ENCODE results near the gene IL10. TPM values are rescaled to one million over a fixed set of nuclear protein-coding genes. Genes with fewer than 3 reads are reported as not detected.
A peak's percentile ranks its signal among the peaks of the same experiment; 100 is the strongest.

IL10 gene
- 0.54 TPM for total RNA-seq
- long read RNA-seq: 0 reads

DNA sequence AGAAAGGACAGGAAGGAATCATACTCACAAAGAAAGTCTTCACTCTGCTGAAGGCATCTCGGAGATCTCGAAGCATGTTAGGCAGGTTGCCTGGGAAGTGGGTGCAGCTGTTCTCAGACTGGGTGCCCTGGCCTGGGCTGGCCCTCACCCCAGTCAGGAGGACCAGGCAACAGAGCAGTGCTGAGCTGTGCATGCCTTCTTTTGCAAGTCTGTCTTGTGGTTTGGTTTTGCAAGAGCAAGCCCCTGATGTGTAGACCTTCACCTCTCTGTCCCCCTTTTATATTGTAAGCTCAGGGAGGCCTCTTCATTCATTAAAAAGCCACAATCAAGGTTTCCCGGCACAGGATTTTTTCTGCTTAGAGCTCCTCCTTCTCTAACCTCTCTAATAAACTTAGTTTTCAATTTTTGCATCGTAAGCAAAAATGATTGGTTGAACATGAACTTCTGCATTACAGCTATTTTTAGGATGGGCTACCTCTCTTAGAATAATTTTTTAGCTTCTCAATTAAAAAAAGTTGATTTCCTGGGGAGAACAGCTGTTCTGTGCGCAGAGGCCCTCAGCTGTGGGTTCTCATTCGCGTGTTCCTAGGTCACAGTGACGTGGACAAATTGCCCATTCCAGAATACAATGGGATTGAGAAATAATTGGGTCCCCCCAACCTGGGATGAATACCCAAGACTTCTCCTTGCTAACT is at the start of gene IL10:
Gene IL10, minus strand, starts transcription at position 252 of the 695 bp plus-strand sequence. Its CDS starts 59 bp downstream, at position 193.
- ATAC-seq (peak; percentile 75), DNase-seq (ENCODE audit: missing footprints) (no peak)
- intact Hi-C loops (cut with DNase I): no loop called here

DNA sequence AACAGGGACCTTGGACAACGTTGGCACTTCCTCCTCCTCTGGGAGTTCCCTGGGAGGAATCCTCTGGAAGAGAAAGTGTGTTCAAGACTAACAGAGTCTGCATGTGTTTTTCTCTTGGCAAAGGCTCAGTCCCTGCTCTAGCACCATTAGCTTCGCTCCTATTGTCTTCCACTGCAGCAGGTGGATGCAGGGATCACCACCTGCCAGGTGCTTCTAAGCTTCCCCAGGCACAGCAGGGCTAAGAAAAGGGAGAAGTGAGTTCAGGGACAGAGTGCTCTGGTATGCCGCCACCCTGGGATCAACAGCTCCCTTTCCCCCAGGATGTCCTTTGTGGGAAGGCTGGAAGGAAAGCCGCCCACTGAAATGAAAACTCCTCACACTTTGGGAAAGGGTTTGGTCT is 49.2 kb upstream of the IL10 start:
- DNase-seq (ENCODE audit: missing footprints): no peak
- intact Hi-C loops (cut with DNase I): no loop called here
- ATAC-seq: no peak

DNA sequence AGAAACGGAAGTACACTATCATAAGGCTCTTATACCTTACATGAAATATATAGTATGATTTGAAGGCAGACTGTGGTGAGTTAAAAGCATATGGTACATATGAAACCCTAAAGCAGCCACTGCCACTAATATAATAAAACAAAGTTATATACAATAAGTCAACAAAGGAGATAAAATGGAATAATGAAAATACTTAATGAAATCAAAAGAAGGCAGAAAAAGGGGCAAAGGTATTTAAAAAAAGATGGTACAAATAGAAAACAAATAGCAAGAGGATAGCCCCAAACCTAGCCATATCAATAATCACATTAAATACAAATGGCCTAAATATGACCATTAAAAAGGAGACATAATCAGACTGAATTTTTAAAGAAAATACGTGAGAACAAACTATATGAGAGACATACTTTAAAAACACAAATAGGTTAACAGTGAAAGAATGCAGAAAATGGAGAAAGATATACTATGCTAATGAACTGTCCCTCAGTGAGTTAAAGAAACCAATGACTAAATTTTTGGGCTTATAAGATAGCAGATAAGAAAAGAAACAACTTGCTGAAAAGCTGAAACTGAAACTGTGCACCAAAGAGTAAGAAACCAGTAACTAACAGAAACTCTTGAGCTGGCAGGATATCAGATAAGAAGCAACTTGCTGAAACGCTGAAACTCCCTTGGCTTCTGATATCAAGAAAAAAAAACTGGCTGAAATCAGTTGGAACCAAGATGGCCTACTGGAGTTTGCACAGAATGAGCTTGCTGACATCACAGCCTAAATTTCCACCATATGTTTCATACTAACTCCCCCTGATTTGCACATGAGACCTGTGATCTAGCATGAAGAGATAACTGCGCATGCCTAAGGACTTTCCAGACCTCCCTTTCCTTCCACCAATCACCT is 44.3 kb upstream of the IL10 start:
- DNase-seq (ENCODE audit: missing footprints): no peak
- no peak for ATAC-seq
- intact Hi-C loops (cut with DNase I): no loop called here

DNA sequence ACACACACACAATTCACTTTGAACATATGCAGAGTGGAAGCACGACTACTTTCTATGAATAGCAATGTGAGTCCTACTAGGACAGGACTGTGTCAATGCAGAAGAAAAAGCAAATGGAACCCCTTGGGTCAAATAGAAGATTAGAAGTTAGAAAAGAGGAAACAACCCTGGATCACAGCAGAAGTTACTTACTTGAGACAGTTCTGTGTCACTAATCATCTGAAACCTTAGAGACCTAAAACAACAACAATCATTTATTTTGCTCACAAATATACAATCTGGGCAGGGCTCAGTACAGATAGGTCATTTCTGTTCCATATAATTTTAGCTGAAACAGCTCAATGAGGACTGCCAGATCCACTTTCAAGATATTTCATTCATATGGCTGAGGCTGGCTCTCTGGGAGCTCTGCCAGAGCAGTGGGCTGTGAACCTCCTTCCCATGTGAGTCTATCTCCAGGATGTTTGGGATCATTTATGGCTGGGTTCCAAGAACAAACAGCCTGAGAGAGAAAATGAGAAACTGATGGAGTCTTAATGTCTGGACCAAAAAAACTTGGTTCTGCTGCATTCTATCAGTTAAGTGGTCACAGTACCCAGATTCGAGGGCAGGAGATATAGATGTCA is 42.5 kb upstream of the IL10 start:
- ATAC-seq (peak; percentile 44), DNase-seq (ENCODE audit: missing footprints) (no peak)
- intact Hi-C loops (cut with DNase I): no loop called here

DNA sequence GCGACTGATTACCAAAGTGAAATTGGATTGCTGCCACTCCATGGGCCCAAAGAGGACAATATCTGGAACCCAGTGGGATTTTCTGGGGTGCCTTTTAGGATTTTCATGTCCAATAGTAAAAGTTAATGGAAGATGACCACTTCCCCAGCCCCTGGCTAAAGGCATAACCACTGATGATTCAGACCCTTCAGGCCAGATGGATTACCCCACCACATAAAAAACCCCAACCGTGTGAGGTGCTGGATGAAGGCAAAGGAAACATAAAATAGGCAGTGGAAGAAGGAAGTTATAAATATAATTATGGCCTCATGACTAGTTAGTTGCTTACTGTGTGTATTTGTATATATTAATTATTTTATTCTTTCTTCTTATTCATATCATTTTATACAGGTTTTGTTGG is 40.2 kb upstream of the IL10 start:
- DNase-seq (ENCODE audit: missing footprints): no peak
- intact Hi-C loops (cut with DNase I): no loop called here
- ATAC-seq: no peak

DNA sequence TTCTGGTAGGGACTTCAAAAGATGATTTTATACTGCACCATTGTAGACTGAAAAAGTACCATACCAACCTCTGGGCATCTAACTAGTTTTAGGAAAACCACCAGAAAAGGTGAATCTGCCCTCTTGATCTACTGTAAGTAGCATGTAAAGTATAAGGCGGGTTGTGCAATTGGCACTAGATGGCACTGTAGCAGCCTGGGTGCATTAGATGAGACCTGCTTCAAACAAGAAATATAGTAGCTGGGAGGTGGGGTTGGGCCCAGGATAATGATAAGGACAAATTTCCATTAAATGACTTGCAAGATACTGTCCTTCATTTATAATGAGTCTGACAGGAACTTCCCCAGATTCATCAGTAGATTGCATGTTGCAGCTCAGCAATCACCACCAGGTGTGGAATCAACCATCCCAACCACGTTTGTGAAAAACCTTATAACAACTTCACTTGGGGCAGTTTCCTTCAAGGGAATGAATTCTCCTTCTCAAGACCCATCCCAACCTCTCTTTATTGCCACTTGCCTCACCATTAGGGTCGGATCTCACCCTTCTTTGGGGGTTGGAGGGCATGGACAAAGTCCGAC is 37.3 kb upstream of the IL10 start:
- intact Hi-C loops (cut with DNase I): loop anchor here (2.0 to 5.0 kb wide), 3 partner anchors 82 to 175 kb away; partner anchors contain the start of gene DYRK3
- ATAC-seq (no peak), DNase-seq (ENCODE audit: missing footprints) (no peak)

DNA sequence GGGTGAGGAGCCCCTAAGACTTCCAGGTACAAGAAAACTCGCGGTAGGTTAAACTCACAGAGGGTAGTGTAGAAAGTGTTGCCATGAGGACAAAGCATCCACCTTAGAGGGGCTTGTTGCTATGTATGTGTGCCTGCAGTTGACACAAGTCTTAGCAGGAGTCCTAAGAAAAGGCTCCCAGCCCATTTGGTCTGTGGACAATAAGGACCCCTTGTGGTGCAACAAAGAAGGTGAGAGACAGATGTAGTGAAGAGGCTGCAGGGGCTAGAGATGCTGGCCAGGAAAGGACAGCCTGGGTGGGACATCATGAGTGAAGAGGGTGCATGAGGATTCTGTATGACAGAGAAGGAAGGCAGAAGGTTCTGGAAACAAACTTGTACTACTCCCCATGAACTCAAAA is 36.3 kb upstream of the IL10 start:
- intact Hi-C loops (cut with DNase I): loop anchor here (2.0 to 5.0 kb wide), 3 partner anchors 81 to 174 kb away; partner anchors contain the start of gene DYRK3
- ATAC-seq (peak; percentile 68), DNase-seq (ENCODE audit: missing footprints) (no peak)

DNA sequence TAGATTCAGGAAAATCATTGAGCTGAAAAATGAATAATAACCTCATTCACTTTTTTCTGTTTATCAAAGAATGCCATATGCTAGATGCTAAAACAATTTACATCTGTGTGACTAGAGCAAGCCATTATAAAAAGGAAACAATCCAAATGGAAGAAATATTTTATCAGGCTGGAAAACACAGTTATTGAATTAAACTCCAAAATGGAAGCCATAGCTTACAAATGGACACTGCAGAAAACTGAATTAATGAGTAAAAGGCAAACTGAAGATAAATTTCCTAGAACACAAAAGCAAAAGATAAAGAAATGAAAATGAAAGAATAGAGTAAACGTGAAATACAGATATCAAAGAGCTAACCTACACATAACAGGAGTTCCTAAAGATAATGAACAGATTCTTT is 33.1 kb upstream of the IL10 start:
- intact Hi-C loops (cut with DNase I): loop anchor here (5.0 kb wide), 2 partner anchors 78 to 107 kb away; no protein-coding TSS in a partner anchor
- ATAC-seq (no peak), DNase-seq (ENCODE audit: missing footprints) (no peak)

DNA sequence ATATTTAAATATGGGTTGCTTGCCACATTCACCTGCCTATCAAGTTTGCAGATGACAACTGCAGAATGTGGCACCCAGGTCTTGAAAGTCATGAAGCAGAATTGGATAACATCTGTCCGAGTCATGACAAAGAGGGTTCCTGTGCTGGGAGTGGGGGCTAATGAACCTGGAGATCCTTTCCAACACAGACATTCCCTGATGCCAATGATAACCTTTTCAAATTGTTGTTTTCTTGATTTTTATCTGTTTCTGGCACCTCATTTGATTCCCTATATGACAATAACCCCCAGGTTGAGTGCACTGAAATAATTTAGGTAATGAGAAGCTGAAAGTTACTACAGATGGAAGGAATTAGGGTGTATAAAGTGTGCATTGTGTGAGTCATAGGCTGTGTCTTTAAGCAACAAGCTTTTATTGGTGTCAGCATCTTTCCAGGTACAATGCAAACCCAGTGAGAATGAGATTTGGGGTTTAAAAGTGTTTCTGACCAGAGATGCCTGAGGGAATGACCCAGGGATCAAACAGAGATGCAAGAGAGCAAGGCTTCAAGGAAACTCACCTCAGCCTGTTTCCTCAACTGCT is 32.0 kb upstream of the IL10 start:
- DNase-seq (ENCODE audit: missing footprints) (no peak), ATAC-seq (no peak)
- intact Hi-C loops (cut with DNase I): loop anchor here (5.0 kb wide), 1 partner anchor 67 kb away; no protein-coding TSS in a partner anchor

DNA sequence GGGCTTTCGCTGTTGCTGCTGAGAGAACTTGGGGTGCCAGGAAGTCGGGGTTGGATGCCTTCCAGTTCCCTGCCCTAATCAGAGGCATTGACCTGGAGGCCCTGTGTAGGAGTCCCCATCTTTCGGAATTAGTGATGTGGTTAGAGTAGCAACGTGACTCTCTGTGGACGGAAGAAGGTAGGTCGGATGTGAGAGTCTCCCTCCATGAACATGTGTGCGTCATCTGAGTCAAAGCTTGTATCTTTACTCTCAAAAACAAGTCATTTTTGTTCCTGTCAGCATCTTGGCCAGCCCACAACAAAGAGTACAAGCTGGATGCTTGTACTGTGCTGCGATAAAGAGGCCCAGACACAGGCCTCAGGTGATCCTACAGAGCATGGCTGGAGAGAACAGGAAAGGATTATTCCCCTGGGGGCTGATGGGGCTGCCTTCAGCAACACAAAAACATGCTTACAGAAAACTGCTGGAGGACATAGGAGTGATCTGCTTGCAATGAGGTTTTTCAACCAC is 31.0 kb upstream of the IL10 start:
- intact Hi-C loops (cut with DNase I): loop anchor here (5.0 kb wide), 1 partner anchor 66 kb away; no protein-coding TSS in a partner anchor
- DNase-seq (ENCODE audit: missing footprints): no peak
- no peak for ATAC-seq

DNA sequence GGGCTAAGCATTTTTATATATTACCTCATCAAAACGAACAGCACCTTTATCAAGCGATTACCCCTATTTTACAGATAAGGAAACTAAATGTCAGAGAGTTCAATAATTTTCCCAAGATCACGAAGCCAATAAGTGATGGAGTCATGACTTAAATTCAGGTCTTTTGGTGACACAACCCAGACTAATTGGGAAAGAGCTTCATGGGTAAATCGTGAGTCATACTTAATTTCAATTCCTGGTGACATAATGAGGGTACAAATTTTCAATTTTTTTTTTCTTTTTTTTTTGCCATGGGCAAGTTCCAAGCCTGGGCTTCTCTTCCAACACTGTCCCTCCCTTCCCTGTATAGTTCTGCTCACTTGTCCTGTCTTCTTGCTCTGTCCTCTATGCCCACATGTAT is 30.1 kb upstream of the IL10 start:
- DNase-seq (ENCODE audit: missing footprints): no peak
- no peak for ATAC-seq
- intact Hi-C loops (cut with DNase I): loop anchor here (5.0 kb wide), 1 partner anchor 65 kb away; no protein-coding TSS in a partner anchor

DNA sequence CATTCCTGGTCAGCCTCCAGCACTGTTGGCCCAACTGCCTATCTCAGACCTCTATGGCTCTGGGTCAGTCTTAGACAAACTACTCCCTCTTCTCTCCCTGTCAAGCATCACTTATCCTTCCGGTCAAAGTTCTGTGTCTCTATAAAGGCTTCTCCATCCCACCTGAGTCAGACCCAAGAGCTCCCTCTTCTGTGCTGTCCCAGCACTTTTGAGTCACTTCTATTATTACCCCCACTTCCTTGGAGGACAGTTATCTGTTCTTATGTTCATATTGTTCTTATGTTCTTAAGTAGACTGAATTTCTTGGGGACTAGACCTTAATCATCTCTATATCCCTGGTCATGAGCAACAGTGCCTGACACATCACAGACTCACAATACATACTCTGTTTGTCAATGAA is 29.2 kb upstream of the IL10 start:
- DNase-seq (ENCODE audit: missing footprints) (no peak), ATAC-seq (no peak)
- intact Hi-C loops (cut with DNase I): loop anchor here (5.0 kb wide), 1 partner anchor 64 kb away; no protein-coding TSS in a partner anchor

DNA sequence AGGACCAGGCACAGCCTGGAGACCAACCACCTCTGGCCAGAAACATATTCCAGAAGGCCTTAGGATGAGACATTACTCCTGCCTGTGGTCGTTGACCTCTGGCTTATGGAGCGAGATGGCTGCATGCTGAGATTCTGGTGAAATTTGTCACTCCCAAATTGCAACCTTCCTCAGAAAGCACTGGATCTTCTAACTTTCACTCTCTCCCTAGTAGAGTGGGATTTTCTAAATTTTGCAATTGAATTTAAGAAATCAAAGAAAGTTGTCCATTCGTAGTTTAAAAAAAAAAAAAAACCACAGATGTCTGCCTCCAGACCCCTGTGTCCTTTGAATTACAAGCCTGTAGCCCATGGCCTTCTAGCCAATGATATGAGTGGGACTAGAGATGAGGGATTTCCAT is 28.6 kb upstream of the IL10 start:
- DNase-seq (ENCODE audit: missing footprints) (no peak), ATAC-seq (no peak)
- intact Hi-C loops (cut with DNase I): loop anchor here (5.0 kb wide), 1 partner anchor 64 kb away; no protein-coding TSS in a partner anchor

DNA sequence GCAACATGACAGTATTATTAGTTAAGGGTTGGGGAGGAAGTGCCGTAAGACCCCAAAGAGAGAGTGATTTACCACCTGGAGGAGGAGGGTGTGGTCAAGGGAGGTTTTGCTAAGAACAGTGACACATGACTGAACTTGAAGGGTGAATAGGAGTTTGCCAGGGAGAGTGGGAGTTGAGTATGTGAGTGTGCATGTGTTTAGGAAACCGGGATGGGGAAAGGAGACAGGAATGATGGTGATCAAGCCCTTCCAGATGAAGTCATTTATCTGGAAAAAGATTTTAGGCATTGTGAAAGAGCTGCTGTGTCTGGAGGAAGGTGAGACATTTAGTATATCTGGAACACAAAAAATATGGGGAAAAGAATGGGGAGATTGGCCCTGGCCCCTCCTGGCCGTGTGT is 28.1 kb upstream of the IL10 start:
- DNase-seq (ENCODE audit: missing footprints) (no peak), ATAC-seq (no peak)
- intact Hi-C loops (cut with DNase I): loop anchor here (5.0 kb wide), 1 partner anchor 63 kb away; no protein-coding TSS in a partner anchor

DNA sequence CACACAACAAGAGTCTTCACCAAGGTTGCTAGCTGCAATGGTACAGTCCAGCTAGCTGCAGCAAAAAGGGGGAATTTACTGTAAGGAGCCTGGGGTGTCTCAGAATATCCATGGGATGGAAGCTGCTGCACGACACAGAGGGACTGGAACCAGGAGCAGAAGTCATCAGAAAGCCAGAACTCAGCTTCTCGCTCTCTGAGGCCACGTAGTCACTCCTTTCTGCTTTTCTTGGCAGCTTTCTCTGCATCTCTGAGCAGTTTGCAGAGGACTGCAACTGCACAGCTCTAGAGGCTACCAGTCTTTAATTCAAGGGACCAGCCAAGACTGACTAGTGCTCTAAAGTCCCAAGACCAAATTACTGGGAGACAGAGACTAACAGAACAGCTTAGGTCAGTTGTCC is 27.0 kb upstream of the IL10 start:
- DNase-seq (ENCODE audit: missing footprints) (no peak), ATAC-seq (no peak)
- intact Hi-C loops (cut with DNase I): no loop called here

DNA sequence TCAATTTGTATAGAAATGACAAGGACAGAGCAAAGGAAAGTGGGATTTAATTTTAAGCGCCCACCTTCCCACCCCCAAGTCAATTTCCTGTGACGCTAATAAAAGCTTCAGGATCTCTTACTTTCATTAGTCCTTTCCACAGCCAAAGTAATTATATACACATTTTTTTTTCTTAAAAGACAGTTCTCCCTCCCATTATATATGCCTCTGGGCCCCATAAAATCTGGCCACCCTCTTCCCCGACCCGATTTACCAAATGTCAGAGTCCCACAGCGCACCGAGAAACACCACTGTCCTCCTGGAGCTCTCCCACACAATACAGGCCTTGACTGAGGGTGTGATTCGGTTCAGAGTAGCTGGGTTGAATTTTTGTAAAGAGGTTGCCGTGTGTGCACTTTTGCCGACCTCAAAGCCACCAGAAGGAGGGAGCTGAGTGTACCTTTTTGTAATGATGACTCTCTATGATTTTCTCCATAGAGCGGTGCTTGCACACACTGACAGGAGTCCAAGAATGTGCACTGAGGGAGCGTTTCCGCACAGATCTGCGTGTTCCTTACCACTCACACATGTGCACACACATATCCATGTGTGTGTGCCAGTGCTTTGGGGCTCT is 26.2 kb upstream of the IL10 start:
- DNase-seq (ENCODE audit: missing footprints) (no peak), ATAC-seq (no peak)

DNA sequence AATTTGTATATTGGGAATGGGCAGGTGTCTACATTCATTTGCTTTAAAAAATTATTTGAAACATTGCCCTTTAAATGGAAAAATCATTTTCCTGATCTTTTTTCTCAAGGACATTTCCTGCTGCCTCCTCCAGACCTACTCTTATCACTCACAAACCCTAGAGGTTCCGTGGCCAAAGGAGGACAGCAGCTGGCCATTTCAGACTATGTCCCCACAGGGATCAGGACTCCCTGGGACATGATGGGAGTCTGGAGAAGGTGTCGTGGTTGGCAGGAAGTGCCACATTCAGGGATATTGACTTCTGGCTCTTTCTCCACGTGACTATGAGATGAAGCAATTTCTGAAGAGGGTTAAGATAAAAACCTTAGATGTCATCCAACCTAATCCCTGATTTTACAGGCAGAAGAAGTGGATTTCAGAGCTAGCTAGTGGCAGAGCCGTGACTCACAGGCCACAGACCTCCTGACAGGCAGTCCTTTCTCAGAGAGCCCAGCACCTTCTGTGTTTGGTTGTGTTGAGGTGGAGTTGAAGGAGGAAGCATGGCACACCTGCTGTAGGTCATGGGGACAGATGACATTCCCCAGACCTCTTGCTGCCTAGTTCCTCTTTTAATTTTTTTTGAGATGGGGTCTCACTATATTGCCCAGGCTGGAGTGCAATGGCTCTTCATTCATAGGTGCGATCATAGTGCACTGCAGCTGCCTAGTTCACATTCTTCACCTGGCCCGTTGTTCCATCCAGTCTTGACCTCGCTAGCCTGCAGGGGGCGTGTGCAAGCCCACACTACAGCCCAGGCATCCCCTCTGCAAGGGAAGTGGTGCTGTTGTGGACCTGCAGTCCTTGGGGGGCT is 25.5 kb upstream of the IL10 start:
- DNase-seq (ENCODE audit: missing footprints): no peak
- ATAC-seq: no peak
- intact Hi-C loops (cut with DNase I): no loop called here

More for the DNA sequence above, 26.2 kb upstream of the IL10 start:
- intact Hi-C loops (cut with DNase I): no loop called here

Data from Right ventricle myocardium inferior (tissue), 1 donor.